ENCODE data around the gene HOXA3. TPM values are rescaled to one million over a fixed set of nuclear protein-coding genes. Genes with fewer than 3 reads are reported as not detected.

The HOXA3 gene
- total and polyA plus RNA-seq, 2 of the 13 experiments (the other 11 are each of a cell fraction or from before 2014, with no cell fraction given), result 2.9 to 4.6 TPM

DNA sequence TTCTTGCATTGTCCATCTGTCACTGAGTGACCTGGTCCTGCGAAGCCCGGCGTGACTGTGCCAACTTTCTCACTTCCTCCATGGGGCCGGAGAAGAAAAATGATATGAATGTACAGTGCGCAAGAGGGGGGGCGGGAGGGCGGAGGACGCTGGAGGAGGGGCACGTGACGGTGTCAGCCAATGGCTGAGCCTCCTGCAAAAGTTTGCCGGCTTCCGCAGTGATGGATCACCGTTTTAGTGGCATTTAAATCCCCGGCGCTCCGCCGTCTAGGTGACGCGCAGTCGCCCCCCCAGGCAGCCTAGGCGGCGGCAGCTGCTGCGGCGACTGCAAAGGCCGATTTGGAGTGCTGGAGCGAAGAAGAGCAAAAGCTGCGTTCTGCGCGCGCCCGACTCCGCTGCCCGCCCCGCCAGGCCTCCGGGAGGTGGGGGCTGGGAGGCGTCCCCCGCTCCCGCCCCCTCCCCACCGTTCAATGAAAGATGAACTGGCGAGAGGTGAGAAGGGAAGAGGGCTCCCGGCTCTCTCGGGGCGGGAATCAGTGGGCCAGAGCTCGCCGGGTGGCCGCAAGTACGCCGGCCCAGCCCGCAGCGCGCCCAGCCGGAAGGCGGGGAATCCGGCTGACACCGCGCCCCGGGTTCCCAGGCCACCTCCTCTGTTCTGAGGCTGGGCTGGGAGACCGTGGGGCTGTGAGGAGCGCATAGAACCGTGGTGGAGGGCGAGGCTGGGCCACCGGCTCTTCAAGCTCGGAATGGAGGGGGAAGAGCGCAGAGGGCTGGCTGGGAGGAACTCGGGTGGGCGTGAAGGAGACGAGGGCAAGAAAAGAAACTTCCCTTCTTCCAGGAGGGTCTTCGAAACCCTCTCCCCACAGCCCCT lies 56.3 kb downstream of the HOXA3 start, which contains the start of gene HOXA1 (continued):
- TF ChIP-seq MZF1 (CRISPR knock-in tag; IDR thresholded peaks at IDR 0.05; ENCODE audit: borderline replicate concordance), result no peak
- TF ChIP-seq, protein P1, sequence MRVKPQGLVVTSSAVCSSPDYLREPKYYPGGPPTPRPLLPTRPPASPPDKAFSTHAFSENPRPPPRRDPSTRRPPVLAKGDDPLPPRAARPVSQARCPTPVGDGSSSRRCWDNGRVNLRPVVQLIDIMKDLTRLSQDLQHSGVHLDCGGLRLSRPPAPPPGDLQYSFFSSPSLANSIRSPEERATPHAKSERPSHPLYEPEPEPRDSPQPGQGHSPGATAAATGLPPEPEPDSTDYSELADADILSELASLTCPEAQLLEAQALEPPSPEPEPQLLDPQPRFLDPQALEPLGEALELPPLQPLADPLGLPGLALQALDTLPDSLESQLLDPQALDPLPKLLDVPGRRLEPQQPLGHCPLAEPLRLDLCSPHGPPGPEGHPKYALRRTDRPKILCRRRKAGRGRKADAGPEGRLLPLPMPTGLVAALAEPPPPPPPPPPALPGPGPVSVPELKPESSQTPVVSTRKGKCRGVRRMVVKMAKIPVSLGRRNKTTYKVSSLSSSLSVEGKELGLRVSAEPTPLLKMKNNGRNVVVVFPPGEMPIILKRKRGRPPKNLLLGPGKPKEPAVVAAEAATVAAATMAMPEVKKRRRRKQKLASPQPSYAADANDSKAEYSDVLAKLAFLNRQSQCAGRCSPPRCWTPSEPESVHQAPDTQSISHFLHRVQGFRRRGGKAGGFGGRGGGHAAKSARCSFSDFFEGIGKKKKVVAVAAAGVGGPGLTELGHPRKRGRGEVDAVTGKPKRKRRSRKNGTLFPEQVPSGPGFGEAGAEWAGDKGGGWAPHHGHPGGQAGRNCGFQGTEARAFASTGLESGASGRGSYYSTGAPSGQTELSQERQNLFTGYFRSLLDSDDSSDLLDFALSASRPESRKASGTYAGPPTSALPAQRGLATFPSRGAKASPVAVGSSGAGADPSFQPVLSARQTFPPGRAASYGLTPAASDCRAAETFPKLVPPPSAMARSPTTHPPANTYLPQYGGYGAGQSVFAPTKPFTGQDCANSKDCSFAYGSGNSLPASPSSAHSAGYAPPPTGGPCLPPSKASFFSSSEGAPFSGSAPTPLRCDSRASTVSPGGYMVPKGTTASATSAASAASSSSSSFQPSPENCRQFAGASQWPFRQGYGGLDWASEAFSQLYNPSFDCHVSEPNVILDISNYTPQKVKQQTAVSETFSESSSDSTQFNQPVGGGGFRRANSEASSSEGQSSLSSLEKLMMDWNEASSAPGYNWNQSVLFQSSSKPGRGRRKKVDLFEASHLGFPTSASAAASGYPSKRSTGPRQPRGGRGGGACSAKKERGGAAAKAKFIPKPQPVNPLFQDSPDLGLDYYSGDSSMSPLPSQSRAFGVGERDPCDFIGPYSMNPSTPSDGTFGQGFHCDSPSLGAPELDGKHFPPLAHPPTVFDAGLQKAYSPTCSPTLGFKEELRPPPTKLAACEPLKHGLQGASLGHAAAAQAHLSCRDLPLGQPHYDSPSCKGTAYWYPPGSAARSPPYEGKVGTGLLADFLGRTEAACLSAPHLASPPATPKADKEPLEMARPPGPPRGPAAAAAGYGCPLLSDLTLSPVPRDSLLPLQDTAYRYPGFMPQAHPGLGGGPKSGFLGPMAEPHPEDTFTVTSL (CRISPR knock-in tag; IDR thresholded peaks at IDR 0.05; ENCODE audit: borderline replicate concordance), result no peak
- TF ChIP-seq RBFOX2 (IDR thresholded peaks at IDR 0.05; ENCODE audit: low read depth, low read length), result 0 out of 2 replicates have a peak, but pooled peaks have one; percentile 14
- TF ChIP-seq, protein P2, sequence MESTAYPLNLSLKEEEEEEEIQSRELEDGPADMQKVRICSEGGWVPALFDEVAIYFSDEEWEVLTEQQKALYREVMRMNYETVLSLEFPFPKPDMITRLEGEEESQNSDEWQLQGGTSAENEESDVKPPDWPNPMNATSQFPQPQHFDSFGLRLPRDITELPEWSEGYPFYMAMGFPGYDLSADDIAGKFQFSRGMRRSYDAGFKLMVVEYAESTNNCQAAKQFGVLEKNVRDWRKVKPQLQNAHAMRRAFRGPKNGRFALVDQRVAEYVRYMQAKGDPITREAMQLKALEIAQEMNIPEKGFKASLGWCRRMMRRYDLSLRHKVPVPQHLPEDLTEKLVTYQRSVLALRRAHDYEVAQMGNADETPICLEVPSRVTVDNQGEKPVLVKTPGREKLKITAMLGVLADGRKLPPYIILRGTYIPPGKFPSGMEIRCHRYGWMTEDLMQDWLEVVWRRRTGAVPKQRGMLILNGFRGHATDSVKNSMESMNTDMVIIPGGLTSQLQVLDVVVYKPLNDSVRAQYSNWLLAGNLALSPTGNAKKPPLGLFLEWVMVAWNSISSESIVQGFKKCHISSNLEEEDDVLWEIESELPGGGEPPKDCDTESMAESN (CRISPR knock-in tag; conservative IDR thresholded peaks at IDR 0.05), result no peak
- TF ChIP-seq HOXD1 (CRISPR knock-in tag; IDR thresholded peaks at IDR 0.05), result peak; percentile 25; the same call in 1 of the 2 replicates
- TF ChIP-seq, protein P3, sequence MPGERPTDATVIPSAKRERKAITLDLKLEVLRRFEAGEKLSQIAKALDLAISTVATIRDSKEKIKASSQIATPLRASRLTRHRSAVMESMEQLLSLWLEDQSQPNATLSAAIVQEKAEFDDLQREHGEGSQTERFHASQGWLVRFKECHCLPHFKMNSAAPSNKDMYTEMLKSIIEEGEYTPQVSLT (CRISPR knock-in tag; IDR thresholded peaks at IDR 0.05; ENCODE audit: borderline replicate concordance, low read depth), result no peak
- no peak for TF ChIP-seq HDAC1 (CRISPR knock-in tag; IDR thresholded peaks at IDR 0.05)
- TF ChIP-seq KLF12 (CRISPR knock-in tag; IDR thresholded peaks at IDR 0.05; ENCODE audit: borderline replicate concordance), result no peak
- TF ChIP-seq HOXA3 (CRISPR knock-in tag; IDR thresholded peaks at IDR 0.05), result no peak; the same call in 1 of the 2 replicates
- no peak for TF ChIP-seq NFRKB (IDR thresholded peaks at IDR 0.05)
- 0 out of 2 replicates have a peak, but pooled peaks have one; percentile 58 for TF ChIP-seq KAT8 (CRISPR knock-in tag; IDR thresholded peaks at IDR 0.05)
- TF ChIP-seq HNF4G (IDR thresholded peaks at IDR 0.05; ENCODE audit: borderline replicate concordance, low read depth, low read length), result no peak
- no peak for TF ChIP-seq HNF4G (CRISPR knock-in tag; IDR thresholded peaks at IDR 0.05; ENCODE audit: borderline replicate concordance, low read depth)
- no peak for TF ChIP-seq ZNF350 (CRISPR knock-in tag; IDR thresholded peaks at IDR 0.05; ENCODE audit: borderline replicate concordance, low read depth)
- no peak for TF ChIP-seq ZNF333 (CRISPR knock-in tag; IDR thresholded peaks at IDR 0.05; ENCODE audit: borderline replicate concordance)
- TF ChIP-seq, protein P4, sequence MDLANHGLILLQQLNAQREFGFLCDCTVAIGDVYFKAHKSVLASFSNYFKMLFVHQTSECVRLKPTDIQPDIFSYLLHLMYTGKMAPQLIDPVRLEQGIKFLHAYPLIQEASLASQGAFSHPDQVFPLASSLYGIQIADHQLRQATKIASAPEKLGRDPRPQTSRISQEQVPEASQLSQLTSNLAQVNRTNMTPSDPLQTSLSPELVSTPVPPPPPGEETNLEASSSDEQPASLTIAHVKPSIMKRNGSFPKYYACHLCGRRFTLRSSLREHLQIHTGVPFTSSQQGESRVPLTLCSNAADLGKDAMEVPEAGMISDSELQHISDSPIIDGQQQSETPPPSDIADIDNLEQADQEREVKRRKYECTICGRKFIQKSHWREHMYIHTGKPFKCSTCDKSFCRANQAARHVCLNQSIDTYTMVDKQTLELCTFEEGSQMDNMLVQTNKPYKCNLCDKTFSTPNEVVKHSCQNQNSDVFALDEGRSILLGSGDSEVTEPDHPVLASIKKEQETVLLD (CRISPR knock-in tag; IDR thresholded peaks at IDR 0.05; ENCODE audit: low read depth), result no peak
- TF ChIP-seq, protein P5, sequence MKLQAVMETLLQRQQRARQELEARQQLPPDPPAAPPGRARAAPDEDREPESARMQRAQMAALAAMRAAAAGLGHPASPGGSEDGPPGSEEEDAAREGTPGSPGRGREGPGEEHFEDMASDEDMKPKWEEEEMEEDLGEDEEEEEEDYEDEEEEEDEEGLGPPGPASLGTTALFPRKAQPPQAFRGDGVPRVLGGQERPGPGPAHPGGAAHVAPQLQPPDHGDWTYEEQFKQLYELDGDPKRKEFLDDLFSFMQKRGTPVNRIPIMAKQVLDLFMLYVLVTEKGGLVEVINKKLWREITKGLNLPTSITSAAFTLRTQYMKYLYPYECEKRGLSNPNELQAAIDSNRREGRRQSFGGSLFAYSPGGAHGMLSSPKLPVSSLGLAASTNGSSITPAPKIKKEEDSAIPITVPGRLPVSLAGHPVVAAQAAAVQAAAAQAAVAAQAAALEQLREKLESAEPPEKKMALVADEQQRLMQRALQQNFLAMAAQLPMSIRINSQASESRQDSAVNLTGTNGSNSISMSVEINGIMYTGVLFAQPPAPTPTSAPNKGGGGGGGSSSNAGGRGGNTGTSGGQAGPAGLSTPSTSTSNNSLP (IDR thresholded peaks at IDR 0.05; ENCODE audit: low read depth, low read length), result no peak

Measured in HepG2 (cell line).